HL-60 (cell line): ENCODE results near the gene NDUFA6.

ENCODE experiments used
- CTCF ChIP-seq: IDR thresholded peaks from one replicate; pipeline ENCODE4 v1.5.1; 2011; ENCODE audit warnings: low read length, control low read depth, inconsistent platforms; ENCODE audit not compliant: insufficient read depth
- GABPA ChIP-seq: IDR thresholded peaks from 2 replicates; pipeline ENCODE4 v1.6.1; 2012; ENCODE audit warnings: low read depth
- POLR2AphosphoS5 ChIP-seq: IDR thresholded peaks from 2 replicates; pipeline ENCODE4 v1.6.1; 2012; ENCODE audit warnings: low read depth
- SPI1 ChIP-seq: IDR thresholded peaks from 2 replicates; pipeline ENCODE4 v1.6.1; 2012; ENCODE audit warnings: low read depth, mild to moderate bottlenecking, borderline replicate concordance

- TF ChIP-seq CTCF (no peak), SPI1 (no peak; the same call in 1 of the 2 replicates), POLR2AphosphoS5 (peak; percentile 81), GABPA (no peak)
Measured at GRCh38 chr22:42070517-42071422, 19.8 kb downstream of the NDUFA6 start, which contains the start of gene NAGA.
